ENCODE data around the gene MAP2. TPM values are rescaled to one million over a fixed set of nuclear protein-coding genes. Genes with fewer than 3 reads are reported as not detected.

The MAP2 gene
- total RNA-seq, 1 donor from 2014 or later = 6.9 TPM

- DNase-seq (ENCODE audit: low spot score in 2 of 2, unreplicated experiment in 2 of 2) = no peak
- TF ChIP-seq CTCF (IDR thresholded peaks at IDR 0.05; ENCODE audit: unreplicated experiment) = no peak
- H3K9me3 Mint-ChIP-seq = no peaks in the 10 kb centered on the region
- H3K27ac Mint-ChIP-seq = no peak overlapping the region
- no peaks in the 10 kb centered on the region for H3K36me3 Mint-ChIP-seq
- no peak overlapping the region for H3K4me3 Mint-ChIP-seq
- H3K4me1 Mint-ChIP-seq = no peaks in the 10 kb centered on the region
- H3K27me3 Mint-ChIP-seq (ENCODE audit: low read depth) = peaks cover 10% of the 10 kb centered on the region
These were observed 311.0 kb downstream of the MAP2 start for GRCh38 chr2:209734805-209735204.

- Mint-ChIP-seq H3K4me3 (no peak overlapping the region), H3K4me1 (no peaks in the 10 kb centered on the region), H3K27me3 (ENCODE audit: low read depth) (peaks cover 32% of the 10 kb centered on the region), H3K36me3 (no peaks in the 10 kb centered on the region), H3K9me3 (peaks cover 4% of the 10 kb centered on the region), H3K27ac (no peak overlapping the region)
- DNase-seq (ENCODE audit: low spot score in 2 of 2, unreplicated experiment in 2 of 2) = no peak
- TF ChIP-seq CTCF (IDR thresholded peaks at IDR 0.05; ENCODE audit: unreplicated experiment) = no peak
These were observed 318.1 kb downstream of the MAP2 start for GRCh38 chr2:209741953-209742352.

GRCh38 chr2:209753020-209753419 lies 329.2 kb downstream of the MAP2 start:
- Mint-ChIP-seq H3K36me3 (no peaks in the 10 kb centered on the region), H3K27ac (no peak overlapping the region), H3K27me3 (ENCODE audit: low read depth) (peaks cover 27% of the 10 kb centered on the region), H3K4me1 (no peaks in the 10 kb centered on the region), H3K9me3 (no peaks in the 10 kb centered on the region), H3K4me3 (no peak overlapping the region)
- no peak for TF ChIP-seq CTCF (IDR thresholded peaks at IDR 0.05; ENCODE audit: unreplicated experiment)
- DNase-seq (ENCODE audit: low spot score in 2 of 2, unreplicated experiment in 2 of 2) = no peak

GRCh38 chr2:209757163-209757562 lies 333.3 kb downstream of the MAP2 start:
- H3K36me3 Mint-ChIP-seq = no peaks in the 10 kb centered on the region
- H3K4me3 Mint-ChIP-seq = no peak overlapping the region
- no peaks in the 10 kb centered on the region for H3K4me1 Mint-ChIP-seq
- H3K27me3 Mint-ChIP-seq (ENCODE audit: low read depth) = peaks cover 55% of the 10 kb centered on the region
- no peaks in the 10 kb centered on the region for H3K9me3 Mint-ChIP-seq
- no peak for DNase-seq (ENCODE audit: low spot score in 2 of 2, unreplicated experiment in 2 of 2)
- H3K27ac Mint-ChIP-seq = no peak overlapping the region
- TF ChIP-seq CTCF (IDR thresholded peaks at IDR 0.05; ENCODE audit: unreplicated experiment) = no peak

GRCh38 chr2:209761566-209761965 lies 337.7 kb downstream of the MAP2 start:
- H3K4me3 Mint-ChIP-seq = no peak overlapping the region
- peaks cover 52% of the 10 kb centered on the region for H3K27me3 Mint-ChIP-seq (ENCODE audit: low read depth)
- no peaks in the 10 kb centered on the region for H3K36me3 Mint-ChIP-seq
- no peak for TF ChIP-seq CTCF (IDR thresholded peaks at IDR 0.05; ENCODE audit: unreplicated experiment)
- H3K4me1 Mint-ChIP-seq = no peaks in the 10 kb centered on the region
- no peak overlapping the region for H3K27ac Mint-ChIP-seq
- no peak for DNase-seq (ENCODE audit: low spot score in 2 of 2, unreplicated experiment in 2 of 2)
- H3K9me3 Mint-ChIP-seq = no peaks in the 10 kb centered on the region

GRCh38 chr2:209762563-209762962 lies 338.7 kb downstream of the MAP2 start:
- no peak for TF ChIP-seq CTCF (IDR thresholded peaks at IDR 0.05; ENCODE audit: unreplicated experiment)
- no peaks in the 10 kb centered on the region for H3K4me1 Mint-ChIP-seq
- no peaks in the 10 kb centered on the region for H3K9me3 Mint-ChIP-seq

More at GRCh38 chr2:209762563-209762962, 338.7 kb downstream of the MAP2 start:
- Mint-ChIP-seq H3K36me3 (no peaks in the 10 kb centered on the region), H3K27ac (no peak overlapping the region), H3K27me3 (ENCODE audit: low read depth) (peaks cover 52% of the 10 kb centered on the region), H3K4me3 (no peak overlapping the region)
- no peak for DNase-seq (ENCODE audit: low spot score in 2 of 2, unreplicated experiment in 2 of 2)
